GM19324 (cell line): ENCODE measurements around the gene FRAS1.
"Not testable (repeated sequence)": the region's sequence is repeated elsewhere in the genome, so short reads cannot be mapped to it uniquely, and the experiment has no call there.

Experiments used
- ATAC-seq: cut with Tn5 transposase; IDR thresholded peaks from one replicate; pipeline ENCODE4 v1.9.1; 2021; ENCODE audit warnings: mild to moderate bottlenecking, moderate library complexity; ENCODE audit not compliant: unreplicated experiment, low FRiP score

The FRAS1 gene

GRCh38 chr4:78208896-78209295 is 151.8 kb downstream of the FRAS1 start:
- not testable (repeated sequence) for ATAC-seq

- ATAC-seq = no peak
Measured at GRCh38 chr4:78210694-78211410, 153.7 kb downstream of the FRAS1 start.

DNA sequence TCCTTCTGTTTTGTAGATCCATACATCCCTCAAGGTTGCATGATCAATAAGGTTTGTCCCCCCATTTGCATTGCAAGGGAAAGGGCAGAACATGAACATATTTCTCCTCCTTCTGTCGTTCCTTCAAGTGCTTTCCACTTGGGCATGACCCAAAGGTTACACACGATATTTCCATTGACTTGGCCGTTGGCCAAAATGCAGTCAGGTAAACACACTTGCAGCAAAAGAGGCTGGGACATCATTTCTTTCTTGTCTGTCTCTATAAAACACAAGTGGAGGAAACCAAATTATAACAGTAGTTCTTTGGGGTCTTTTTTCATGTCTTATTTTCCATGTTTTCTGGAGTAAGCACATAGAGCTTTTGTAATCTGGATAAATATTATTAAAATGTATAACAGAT is 156.1 kb downstream of the FRAS1 start:
- ATAC-seq = no peak

DNA sequence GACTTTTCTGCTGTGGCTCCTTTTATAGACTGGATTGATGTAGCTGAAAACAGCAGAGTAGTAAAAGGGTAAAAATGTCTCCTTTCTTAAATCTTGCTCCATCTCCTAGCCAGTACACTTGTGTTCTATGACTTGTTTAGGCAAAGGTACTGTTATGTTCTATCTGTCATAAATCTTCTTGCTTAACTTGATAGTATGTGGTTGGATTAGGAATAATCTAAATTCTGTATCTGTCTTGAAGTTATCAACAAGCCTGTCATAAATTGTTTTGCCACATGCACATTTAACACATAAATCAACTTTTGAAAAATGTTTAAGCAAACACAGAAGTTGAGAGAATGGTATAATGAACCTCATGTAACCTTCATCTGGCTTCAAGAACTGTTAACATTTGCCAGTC is 157.0 kb downstream of the FRAS1 start:
- no peak for ATAC-seq

DNA sequence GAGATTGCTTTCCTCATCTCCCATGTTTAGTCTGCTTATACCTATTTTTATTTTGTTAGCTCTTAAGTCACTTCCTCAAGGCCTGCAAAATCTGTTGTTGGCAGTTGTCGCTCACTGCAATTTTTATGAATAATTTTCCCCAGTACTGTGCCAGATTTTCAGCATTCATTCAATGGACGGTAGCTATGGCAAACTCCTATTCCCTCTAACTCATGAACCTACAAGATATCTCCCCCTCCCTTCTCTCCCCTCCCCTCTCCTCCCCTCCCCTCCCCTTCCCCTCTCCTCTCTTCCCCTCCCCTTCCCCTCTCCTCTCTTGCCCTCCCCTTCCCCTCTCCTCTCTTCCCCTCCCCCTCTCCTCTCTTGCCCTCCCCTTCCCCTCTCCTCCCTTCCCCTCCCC is 160.4 kb downstream of the FRAS1 start:
- ATAC-seq = no peak

DNA sequence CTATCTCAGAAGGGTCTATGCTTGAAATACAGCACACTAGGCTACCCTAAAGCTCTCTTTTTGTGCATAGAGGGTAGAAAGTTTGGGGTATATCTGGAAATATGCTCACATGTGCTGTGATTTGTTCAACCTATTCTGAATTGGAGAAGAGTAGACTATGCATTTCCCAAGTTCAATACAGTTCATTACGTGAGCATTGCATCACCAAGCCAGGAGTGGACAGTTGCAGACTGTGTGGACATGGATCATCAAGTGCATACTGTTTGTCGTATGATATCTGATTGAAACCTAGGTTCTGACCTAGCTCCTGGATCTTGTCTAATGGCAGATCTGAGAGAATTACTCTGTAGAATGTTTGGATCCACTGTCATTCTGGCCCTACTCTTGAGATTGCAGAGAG is 161.1 kb downstream of the FRAS1 start:
- no peak for ATAC-seq

DNA sequence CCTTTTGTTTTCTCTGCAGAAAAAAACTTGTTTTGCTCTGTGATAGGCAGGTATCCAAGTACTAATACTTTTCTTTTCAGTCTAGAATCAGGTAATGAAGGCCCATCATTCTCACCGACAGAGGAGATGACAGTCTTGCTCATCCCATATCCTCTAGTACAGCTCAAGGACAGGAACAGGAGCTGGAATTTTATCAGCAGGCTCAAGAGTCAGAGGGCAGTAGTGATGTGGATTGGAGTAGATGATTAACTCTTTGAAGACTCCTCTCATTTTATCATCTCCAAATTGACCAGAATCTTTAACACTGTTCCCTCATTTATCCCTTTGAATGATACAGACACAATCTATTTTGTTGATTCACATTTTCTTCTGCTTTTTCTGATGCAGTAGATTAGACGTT is 162.7 kb downstream of the FRAS1 start:
- ATAC-seq = no peak

GRCh38 chr4:78220283-78220682 is 163.2 kb downstream of the FRAS1 start:
- ATAC-seq = no peak

- ATAC-seq = no peak
Measured at GRCh38 chr4:78222575-78223186, 165.6 kb downstream of the FRAS1 start.

GRCh38 chr4:78225236-78225635 is 168.1 kb downstream of the FRAS1 start:
- no peak for ATAC-seq

- no peak for ATAC-seq
Measured at GRCh38 chr4:78226279-78226678, 169.2 kb downstream of the FRAS1 start.

DNA sequence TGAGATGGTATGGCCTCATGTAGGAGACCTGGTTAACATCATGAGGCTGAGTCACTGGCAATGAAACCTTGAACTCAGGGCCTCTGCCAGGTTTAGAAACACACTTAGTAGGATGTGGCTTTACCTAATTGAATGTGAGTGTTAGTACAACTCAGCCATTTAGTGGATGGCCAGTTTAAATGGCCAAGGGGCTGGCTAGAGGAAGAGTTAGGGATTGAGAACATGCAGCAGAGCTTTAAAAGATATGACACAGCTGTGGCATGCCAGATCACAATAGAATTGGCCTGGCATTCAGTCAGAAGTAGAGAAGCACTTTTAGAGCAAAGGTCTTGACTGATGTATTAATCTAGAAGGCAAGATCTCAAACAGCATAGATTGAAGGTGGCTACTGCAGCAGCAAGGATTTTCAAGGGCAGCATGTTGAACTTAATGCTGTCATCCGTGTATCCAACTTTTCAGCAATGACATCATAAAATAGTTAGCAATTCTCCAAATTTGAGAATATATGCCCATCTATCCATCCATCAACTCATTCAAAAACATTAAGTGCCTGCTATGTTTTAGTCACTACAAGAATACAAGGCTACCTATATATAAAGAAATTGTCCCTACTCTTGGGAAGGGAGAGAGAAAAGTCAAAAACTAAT is 170.4 kb downstream of the FRAS1 start:
- ATAC-seq = no peak

DNA sequence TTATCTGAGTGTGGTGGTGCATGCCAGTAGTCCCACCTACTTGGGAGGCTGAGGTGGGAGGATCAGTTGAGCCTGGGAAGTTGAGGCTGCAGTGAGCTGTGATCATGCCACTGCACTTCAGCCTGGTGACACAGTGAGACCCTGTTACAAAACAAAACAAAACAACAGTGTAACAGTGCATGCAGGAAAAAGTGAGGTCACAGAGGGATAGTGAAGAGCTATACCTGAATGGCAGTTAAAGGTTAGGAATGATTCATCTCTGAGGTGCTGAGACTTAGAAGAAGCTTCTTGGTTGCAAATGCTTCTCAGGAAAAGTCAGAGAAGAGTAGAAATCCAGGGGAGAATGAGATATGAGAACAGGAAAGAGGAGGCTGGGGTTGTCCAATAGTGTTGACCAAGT is 178.7 kb downstream of the FRAS1 start:
- no peak for ATAC-seq

DNA sequence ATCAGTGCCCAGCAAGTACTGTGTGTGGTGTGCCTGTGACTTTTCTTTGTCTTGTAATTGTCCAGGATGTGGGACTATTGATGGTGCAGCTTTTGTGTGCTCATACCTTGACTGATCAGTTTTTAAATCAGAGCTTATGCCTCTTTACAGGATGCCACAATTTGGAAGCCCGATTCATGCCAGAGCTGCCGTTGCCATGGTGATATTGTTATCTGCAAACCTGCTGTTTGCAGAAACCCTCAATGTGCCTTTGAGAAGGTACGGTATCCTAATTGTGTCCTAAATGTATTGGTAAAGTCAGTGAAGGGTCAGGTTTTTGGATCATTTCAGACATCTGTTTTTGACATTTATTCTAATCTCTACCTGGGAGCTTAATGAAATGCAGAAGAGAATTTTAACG is 180.2 kb downstream of the FRAS1 start:
- no peak for ATAC-seq

- ATAC-seq = no peak
Measured at GRCh38 chr4:78242071-78242470, 184.9 kb downstream of the FRAS1 start.

GRCh38 chr4:78244705-78245485 is 187.8 kb downstream of the FRAS1 start:
- no peak for ATAC-seq

DNA sequence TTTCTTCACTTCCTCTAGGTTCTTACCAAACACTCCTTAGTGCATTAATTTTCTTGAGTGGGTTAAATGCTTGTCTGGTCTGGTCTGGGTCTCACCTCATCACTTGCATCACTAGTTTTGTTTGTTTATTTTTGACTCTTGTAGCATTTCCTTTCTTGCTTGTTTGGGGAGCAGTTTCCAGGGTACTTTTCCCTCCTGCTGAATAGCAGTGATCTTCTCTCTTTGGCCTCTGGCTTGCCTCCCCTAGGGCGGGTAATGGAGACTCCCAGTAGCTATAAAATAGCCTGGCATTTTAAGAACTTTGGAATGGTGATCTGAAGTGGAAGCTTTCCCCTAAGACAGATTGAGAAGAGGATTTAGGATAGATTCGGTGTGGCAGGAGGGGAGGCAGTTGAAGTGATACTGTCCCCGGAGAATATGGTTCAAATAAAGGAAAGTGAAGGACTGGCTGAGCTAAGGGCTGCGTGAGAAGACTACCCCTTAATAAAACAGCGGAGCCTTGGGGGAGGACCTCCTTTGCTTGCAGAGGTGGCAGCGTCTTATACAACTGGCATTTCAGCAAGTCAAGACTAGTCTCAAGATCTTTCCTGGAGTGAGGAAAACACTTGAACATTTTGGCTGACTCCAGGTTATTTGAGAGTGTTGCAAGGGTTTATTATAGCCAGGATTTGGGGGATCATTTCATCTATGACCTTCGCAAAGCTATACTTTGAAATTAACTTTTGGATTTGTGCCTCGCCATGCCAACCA is 190.6 kb downstream of the FRAS1 start:
- ATAC-seq = no peak

DNA sequence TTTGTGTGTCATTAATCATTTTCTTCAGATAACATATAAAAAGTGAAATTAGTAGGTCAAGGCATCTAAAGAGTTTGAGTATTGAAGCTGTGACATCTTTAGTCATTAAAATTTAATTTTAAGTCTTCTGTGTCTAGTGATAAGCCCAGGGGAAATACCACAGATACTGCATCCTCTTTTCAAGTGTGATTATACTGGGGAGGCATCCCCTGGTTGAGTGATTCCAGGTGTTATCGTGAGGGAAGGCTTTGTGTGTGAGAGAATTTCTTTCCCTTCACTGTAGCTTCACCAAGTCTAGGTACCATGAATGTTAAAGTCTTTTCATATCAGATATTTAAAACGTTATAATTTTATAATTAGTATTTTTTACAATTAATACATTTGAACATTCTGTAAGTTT is 193.4 kb downstream of the FRAS1 start:
- ATAC-seq = no peak

- ATAC-seq = not testable (repeated sequence)
Measured at GRCh38 chr4:78252773-78253172, 195.7 kb downstream of the FRAS1 start.

- ATAC-seq = no peak
Measured at GRCh38 chr4:78254893-78255292, 197.8 kb downstream of the FRAS1 start.
